Measurements from ENCODE around the gene FDPS. TPM values are rescaled to one million over a fixed set of nuclear protein-coding genes. Genes with fewer than 3 reads are reported as not detected.

The FDPS gene
- total and polyA plus RNA-seq, 9 donors: 50.7 to 423 (median 80.8) TPM

- DNase-seq: no peak
- intact Hi-C loops (cut with DNase I): no loop called here
- no peak overlapping the region for H3K27ac ChIP-seq
- H3K36me3 ChIP-seq: no peaks in the 10 kb centered on the region
- no peaks in the 10 kb centered on the region for H3K27me3 ChIP-seq
- 81 to 83% (median 82%) methylated on average over 9 of the region's 9 CpGs for WGBS, 3 donors
- TF ChIP-seq CTCF (IDR thresholded peaks at IDR 0.05) (no peak), EP300 (IDR thresholded peaks at IDR 0.05) (no peak), POLR2A (IDR thresholded peaks at IDR 0.05) (no peak)
- H3K4me1 ChIP-seq (ENCODE audit: insufficient read depth): no peaks in the 10 kb centered on the region
- H3K9me3 ChIP-seq: no peaks in the 10 kb centered on the region
- no peak overlapping the region for H3K4me3 ChIP-seq
Observed at GRCh38 chr1:155300553-155301329, 7.9 kb upstream of the FDPS start.

GRCh38 chr1:155301342-155301841 is 7.3 kb upstream of the FDPS start, which contains the start of gene PKLR:
Gene PKLR (minus strand): TSS chr1:155301438. CDS start chr1:155301395, 43 bp downstream.
- Histone ChIP-seq H3K4me1 (ENCODE audit: insufficient read depth) (no peaks in the 10 kb centered on the region), H3K36me3 (no peaks in the 10 kb centered on the region), H3K27ac (no peak within 1 kb of the TSS), H3K9me3 (no peaks in the 10 kb centered on the region), H3K4me3 (no peak within 1 kb of the TSS), H3K27me3 (no peaks in the 10 kb centered on the region)
- WGBS, 3 donors: 75 to 79% (median 79%) methylated on average over 5 of the region's 5 CpGs
- DNase-seq: no peak
- intact Hi-C loops (cut with DNase I): no loop called here
- no peak for TF ChIP-seq EP300 (IDR thresholded peaks at IDR 0.05)
- no peak for TF ChIP-seq CTCF (IDR thresholded peaks at IDR 0.05)
- TF ChIP-seq POLR2A (IDR thresholded peaks at IDR 0.05): no peak

GRCh38 chr1:155304558-155305063 is 4.1 kb upstream of the FDPS start:
- H3K27ac ChIP-seq: no peak overlapping the region
- no peak overlapping the region for H3K4me3 ChIP-seq
- 70 to 78% (median 78%) methylated on average over 11 of the region's 11 CpGs for WGBS, 3 donors
- intact Hi-C loops (cut with DNase I): no loop called here
- DNase-seq: no peak
- no peaks in the 10 kb centered on the region for H3K36me3 ChIP-seq
- H3K27me3 ChIP-seq: no peaks in the 10 kb centered on the region
- TF ChIP-seq CTCF (IDR thresholded peaks at IDR 0.05) (no peak), EP300 (IDR thresholded peaks at IDR 0.05) (no peak), POLR2A (IDR thresholded peaks at IDR 0.05) (no peak)
- peaks cover 4% of the 10 kb centered on the region for H3K4me1 ChIP-seq (ENCODE audit: insufficient read depth)
- H3K9me3 ChIP-seq: no peaks in the 10 kb centered on the region

- no peaks in the 10 kb centered on the region for H3K36me3 ChIP-seq
- H3K4me3 ChIP-seq: no peak overlapping the region
- H3K4me1 ChIP-seq (ENCODE audit: insufficient read depth): peaks cover 5% of the 10 kb centered on the region
- TF ChIP-seq CTCF (IDR thresholded peaks at IDR 0.05) (no peak), EP300 (IDR thresholded peaks at IDR 0.05) (no peak), POLR2A (IDR thresholded peaks at IDR 0.05) (no peak)
- DNase-seq: no peak
- no peaks in the 10 kb centered on the region for H3K27me3 ChIP-seq
- H3K9me3 ChIP-seq: no peaks in the 10 kb centered on the region
- intact Hi-C loops (cut with DNase I): no loop called here
- H3K27ac ChIP-seq: no peak overlapping the region
- 50 to 67% (median 59%) methylated on average over 7 of the region's 7 CpGs for WGBS, 3 donors
Observed at GRCh38 chr1:155305881-155306391, 2.7 kb upstream of the FDPS start.
